KBM-7 (cell line): ENCODE results near the gene TBX2.

ENCODE experiments used
- DNase-seq: peaks from one replicate; pipeline ENCODE4 v3.0.0-alpha.2; 2015
- in situ Hi-C: fragments of 300-500 bp; cut with MboI; formaldehyde crosslinking; loops from 2 replicates; pipeline ENCODE4 v1.14.3; 2020; ENCODE audit warnings: low sequenced_read_pairs, low pct_unique_long_range_greater_than_20kb, mixed read lengths

TBX2 gene

DNA sequence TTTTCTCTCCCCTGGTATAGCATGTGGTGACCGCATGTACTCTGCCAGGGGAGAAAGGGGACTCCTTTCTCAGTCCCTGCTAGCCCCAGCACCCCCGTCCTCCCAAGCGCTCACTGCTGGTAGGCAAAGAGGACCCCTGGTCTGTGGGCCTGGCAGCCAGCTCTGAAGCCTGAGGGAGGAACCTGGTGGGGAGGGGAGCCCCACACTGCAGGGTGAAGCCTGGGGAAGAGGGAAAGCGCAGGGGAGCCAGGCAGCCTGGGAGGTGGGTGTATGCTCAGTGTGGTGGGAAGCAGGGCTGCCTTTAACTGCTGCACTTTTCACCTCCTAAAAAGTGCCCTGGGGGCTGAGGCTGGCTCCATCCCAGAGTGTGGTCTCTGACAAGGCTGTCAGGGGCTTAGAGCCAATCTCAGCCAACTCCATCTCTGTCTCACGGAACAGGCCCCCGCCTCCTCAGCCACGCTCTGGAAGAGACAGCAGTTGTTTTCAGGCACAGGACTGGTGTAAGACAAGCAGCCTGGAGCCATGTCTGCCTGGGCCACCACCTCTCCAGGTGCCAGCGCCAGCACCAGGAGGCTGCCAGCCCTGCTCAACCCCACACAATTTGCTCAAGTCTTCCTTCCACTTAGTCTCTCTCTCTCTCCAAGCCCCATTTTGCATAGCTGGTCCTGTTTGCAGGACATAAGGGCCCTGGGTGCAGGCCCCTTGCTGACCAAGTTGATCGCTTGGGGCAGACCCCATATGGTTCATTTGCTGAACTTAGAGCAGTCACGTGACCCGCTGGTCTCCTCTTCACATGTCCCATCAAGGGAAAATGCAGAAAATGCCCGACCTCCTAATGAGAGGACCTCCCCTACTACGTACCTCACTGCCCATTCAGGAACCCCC, 14.7 kb upstream of the TBX2 start:
- DNase-seq: no peak
- in situ Hi-C loops: loop anchor here (25.0 kb wide), 2 partner anchors 373 to 673 kb away; no protein-coding TSS in a partner anchor

DNA sequence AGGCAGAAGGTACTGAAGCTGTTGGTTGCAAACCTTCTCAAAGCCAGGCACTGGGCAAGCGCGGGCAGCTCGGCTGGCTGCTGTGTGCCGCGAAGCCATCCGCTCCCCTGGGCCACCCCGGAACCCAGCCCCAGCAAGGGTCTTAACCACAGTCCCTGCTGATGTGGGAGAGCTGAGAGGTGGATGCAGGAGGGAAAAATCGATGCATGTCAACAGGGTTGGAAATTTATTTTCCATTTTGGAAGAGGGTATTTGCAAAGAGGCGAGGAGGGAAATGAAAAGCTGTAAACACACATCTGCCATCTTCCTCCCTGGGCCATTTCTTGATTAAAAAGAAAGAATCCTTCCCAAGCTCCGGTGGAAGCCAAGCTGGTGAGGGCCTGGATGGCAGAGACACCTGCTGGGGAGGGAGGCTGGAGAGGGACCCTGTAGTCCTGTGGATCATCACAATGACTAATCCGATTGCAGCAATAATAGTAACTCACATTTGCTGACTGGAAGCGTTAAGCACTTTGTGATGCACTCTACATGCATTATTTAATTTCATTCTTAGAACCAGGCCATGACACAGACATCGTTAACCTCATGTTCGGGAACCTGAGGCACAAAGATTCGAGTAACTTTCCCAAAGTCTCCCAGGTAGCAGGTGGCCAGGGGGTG, 13.9 kb upstream of the TBX2 start:
- no peak for DNase-seq
- in situ Hi-C loops: loop anchor here (25.0 kb wide), 2 partner anchors 373 to 673 kb away; no protein-coding TSS in a partner anchor

- DNase-seq: no peak
- in situ Hi-C loops: loop anchor here (25.0 kb wide), 2 partner anchors 374 to 674 kb away; no protein-coding TSS in a partner anchor
Measured at GRCh38 chr17:61386251-61386650, 13.4 kb upstream of the TBX2 start.

DNA sequence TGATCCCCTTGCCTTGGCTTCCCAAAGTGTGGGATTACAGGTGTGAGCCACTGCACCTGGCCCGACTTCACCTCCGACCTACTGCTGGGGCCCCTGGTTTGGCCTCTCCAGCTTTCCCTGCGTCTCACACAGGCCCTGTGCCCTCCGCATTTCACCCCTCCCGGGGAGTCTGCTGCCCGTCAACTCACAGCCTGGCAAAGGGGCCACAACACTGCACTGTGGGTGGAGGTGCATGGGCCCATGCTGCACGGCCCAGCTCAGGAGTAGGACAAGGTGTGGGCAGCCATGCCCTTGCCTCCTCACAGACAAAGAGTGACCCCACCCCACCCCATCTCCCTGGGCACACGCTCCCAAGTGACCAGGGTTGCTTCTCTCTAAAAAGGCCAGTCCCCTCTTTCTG, 12.6 kb upstream of the TBX2 start:
- in situ Hi-C loops: loop anchor here (25.0 kb wide), 2 partner anchors 375 to 675 kb away; no protein-coding TSS in a partner anchor

DNA sequence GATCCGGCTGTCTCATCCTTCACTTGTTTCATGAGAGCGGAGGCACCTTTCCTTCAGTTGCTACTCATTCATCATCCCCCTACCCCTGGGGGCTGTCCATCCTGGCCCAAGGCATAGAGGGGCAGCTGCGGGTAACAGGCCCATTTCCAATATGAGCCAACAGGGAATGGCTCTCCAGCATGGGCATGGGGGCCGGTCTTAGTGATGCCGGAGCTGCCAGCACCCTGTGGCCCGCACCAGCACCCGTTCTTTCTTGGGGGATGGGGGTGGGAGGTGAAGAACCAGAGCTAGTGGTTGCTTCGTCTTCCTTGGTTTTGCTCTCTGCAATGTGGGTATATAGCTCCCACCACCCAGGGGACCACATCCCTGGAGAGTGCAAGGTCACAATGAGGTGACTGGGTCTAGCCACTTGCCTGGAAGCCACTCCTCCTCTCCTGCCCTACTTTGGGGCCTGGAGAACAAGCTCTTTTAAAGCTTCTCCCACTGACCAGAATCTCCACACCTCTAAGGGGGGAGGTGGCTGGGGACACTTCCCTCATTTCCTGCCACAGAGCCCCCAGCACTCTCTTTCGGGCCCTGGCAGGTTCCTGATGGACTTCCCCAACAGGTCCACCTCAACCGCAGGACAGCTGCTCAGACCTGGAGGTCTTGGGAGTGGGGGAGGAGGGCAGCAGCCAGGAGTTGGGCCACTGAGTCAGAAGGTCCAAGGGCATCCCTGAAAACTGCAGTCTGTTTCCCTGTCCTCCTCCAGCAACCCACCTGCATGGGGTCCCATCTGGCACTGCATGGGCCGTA, 11.9 kb upstream of the TBX2 start:
- in situ Hi-C loops: loop anchor here (25.0 kb wide), 2 partner anchors 375 to 675 kb away; no protein-coding TSS in a partner anchor
- no peak for DNase-seq

More for the DNA sequence above, 12.6 kb upstream of the TBX2 start:
- DNase-seq: no peak

DNA sequence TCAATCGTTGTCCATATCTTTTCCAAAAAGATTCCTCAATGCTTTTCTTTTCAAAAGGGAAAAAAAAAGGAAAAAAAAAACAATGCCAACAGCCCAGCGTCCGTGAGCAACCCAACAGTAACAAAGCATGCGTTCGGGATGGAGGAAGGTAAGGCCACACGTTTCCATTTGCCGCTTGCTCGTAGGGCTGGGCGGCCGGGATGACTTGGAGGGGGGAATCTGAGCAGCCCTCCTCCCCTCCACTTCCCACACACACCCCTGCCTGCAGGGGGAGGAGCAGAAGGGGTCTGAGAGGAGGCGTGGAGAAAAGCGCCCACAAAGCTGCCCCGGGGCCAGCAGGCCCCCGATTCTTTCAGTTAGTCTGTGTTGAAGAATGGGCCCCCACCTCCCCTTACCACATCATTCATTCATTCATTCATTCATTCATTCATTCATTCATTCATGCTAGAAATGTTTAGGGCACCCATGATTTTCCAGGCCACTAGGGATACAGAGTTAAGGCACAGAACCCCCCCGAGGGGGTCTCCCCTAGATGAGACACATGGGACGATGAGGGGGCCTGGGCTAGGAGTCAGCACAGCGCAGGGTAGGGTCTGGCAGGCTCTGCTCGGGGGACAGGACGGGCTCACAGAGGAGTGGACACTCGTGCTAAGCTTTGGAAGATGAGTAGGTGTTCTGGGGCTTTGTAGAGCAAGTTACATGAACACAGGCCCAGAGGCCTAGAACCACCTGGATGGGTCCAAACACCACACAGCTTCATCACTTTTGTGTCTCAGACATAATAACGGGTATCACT, 10.9 kb upstream of the TBX2 start:
- in situ Hi-C loops: loop anchor here (25.0 kb wide), 2 partner anchors 376 to 676 kb away; no protein-coding TSS in a partner anchor
- no peak for DNase-seq

DNA sequence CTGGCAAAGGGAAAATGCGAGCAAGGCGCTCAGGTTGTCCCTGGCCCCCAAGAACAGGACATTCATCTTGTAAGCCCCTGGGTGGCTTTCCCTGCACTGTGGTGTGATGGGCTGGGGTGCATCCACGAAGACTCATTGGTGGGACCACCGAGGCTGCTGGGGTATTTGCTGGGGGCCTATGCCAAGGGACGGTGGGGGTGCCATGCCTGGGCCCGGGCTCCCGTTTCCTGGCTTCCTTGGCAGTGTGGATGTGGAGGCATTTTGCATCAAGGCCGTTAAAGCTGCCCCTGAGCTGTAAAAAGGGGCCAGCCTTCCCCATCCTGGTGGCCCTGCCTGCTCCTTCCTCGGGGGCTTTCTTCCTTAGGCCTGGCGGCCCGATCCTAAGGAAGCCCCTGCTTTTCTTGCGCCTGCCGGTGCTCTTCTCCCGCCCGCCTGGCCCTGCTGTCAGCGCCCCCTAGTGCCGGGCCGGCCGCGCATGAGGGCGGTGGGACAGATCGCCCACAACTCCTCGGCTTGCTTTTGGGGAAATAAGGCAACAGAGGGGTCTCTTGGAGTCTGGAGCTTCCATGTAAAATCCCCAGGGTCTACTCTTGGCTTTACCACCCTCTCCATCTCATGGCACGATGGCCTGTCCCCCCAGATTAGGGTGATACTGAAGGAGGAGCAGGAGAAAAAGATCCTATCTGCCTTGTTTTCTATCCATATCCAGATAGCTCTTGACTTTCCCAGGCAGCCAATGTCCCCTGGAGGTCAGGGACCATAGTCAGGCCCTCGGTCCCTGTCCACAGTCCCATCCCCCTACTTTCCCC, 9.8 kb upstream of the TBX2 start:
- in situ Hi-C loops: loop anchor here (25.0 kb wide), 2 partner anchors 378 to 678 kb away; no protein-coding TSS in a partner anchor
- peak; percentile 68 for DNase-seq

- in situ Hi-C loops: loop anchor here (25.0 kb wide), 2 partner anchors 378 to 678 kb away; no protein-coding TSS in a partner anchor
- no peak for DNase-seq
Measured at GRCh38 chr17:61390479-61390791, 9.2 kb upstream of the TBX2 start.

- in situ Hi-C loops: loop anchor here (25.0 kb wide), 2 partner anchors 379 to 679 kb away; no protein-coding TSS in a partner anchor
- DNase-seq: no peak
Measured at GRCh38 chr17:61391595-61392291, 7.9 kb upstream of the TBX2 start.

DNA sequence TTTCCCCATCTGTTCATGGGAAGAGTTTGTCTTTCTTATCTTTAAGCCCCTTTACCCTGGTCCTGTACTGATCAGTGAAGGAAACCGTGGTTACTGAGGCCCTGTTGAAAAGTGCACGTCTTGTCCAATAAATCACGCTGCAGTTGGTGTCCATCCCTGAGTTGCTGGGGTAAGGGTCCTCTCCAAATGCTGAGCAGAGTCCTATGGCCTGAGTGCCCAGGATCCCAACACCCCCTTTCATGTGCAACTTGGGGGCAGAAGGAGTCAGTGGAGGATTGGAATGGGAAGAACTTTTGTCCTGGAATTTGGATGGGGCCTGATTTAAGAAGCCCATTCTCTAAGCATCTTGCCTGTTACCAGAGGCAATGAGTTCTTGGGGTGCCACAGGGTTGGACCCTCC, 7.0 kb upstream of the TBX2 start:
- in situ Hi-C loops: loop anchor here (25.0 kb wide), 2 partner anchors 380 to 680 kb away; no protein-coding TSS in a partner anchor
- no peak for DNase-seq

DNA sequence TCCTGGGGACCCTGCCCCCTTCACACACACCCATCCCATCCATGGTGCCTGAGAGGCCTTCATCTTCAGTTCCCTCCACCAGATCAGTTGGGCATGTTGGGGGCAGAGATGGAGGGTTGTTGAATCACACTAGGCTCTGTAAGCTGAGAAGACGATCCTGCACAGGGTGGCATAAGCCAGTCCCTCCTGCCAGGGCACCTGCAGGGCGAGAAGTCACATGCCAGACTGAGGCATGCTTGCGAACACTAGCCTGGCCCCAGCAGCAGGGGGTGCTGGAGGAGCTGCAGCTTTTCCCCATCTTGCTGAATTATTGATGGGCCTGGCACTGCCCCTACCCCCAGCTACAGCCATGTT, 6.1 kb upstream of the TBX2 start:
- in situ Hi-C loops: loop anchor here (25.0 kb wide), 2 partner anchors 381 to 681 kb away; no protein-coding TSS in a partner anchor
- DNase-seq: peak; percentile 47

GRCh38 chr17:61393904-61394629, 5.6 kb upstream of the TBX2 start:
- in situ Hi-C loops: loop anchor here (25.0 kb wide), 2 partner anchors 382 to 682 kb away; no protein-coding TSS in a partner anchor
- DNase-seq: no peak

DNA sequence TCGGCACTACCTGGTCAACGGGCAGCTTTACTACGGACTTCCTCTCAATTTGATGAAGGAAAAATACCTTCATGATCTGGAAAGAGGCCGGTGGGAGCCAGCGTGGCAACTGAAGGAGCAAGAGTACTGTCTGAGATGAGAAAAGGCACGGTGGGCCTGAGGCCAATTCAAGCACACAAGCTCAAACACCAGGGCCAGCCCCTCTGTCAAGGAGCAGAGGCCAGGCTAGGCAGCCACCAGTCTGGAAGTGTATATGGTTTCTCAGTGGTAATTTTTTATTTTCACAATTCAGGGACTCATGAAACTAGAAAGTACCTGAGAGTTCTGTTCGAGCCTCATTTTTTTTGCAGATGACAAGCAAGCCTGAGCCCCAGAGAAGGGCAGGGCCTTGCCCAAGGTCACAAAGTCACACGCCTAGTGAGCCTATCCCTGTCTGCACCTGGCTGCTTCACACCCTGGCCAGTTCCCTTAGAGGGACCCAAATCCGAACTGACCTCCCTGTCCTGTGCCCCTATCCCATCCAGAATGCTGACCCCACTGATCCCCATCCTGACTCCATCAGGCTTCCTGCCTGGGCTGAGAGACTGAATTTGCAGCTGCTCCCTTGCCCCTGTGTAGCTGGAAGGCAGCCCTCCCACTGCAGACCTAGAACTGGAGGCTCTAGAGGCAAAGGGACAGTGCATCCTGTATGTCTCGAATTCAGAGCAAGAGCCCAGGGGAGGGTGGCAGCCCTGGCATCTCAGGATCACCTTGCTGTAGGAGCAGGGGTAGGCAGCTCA, 4.8 kb upstream of the TBX2 start:
- DNase-seq: no peak
- in situ Hi-C loops: loop anchor here (25.0 kb wide), 2 partner anchors 383 to 683 kb away; no protein-coding TSS in a partner anchor

DNA sequence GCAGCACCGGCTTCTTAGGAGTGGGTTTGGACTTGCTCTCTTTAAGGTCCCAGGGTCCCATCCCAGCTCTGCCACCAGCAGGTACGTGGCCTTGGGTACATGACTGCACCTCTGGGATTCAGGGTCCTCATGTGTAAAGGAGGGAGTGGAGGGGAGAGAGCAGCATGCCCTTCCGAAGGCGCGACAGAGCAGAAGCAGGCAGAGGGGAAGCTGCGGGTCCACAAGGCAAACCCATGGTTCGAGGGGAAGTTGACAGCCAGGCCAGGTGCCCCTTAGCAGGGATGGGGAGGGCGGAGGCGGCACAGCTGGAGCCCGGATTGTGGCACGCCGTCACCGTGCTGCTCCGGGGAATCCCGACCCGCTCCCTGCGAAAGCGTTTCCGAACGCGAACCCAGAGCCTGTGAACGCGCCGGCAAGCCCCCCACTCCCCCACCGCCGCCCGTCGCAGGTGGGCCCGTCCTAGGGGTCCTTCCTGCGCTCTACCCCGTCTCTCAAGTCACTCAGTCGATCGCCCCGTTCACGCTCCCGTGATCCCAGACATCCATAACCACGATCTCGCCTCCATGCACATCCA, 4.1 kb upstream of the TBX2 start:
- no peak for DNase-seq
- in situ Hi-C loops: loop anchor here (25.0 kb wide), 2 partner anchors 383 to 683 kb away; no protein-coding TSS in a partner anchor

DNA sequence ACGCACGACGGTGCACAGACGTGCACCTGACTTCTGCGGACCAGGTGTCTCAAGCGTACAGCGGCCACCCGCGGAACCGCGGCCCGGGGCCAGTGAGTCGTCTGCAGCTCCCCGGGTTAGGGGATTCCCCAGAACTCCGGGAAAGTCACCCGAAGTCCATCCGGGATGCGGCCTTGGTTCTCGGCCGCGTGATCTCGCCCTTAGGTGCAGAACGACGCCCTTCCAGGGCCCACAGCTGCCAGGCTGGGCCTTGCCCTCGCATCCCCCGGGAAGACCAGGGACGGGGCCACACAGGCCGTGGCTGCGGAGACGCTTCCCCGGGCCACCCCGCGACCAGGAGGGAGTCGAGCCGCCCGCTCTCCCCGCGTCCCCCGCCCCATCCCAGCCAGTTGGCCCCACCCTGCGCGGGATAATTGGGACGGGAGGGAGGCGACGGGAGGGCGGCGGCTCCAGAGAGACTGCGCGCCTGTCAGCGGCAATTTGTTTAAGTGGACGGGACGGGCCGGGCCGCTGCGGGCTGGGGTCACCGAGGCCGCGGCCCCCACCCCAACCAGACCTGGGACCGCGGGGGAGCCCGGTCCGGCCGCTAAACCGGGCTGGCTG, 3.6 kb upstream of the TBX2 start:
- no peak for DNase-seq
- in situ Hi-C loops: loop anchor here (25.0 kb wide), 2 partner anchors 384 to 684 kb away; no protein-coding TSS in a partner anchor
